Neural cell (in vitro differentiated cells): ENCODE data around the gene RMDN3. TPM values are rescaled to one million over a fixed set of nuclear protein-coding genes. Genes with fewer than 3 reads are reported as not detected.

ENCODE experiments used
- H2AFZ ChIP-seq: fragments of 200-600, 300-800 bp; sonication (generic), shearing (Covaris generic); 2 replicates; pipeline ENCODE4 v1.6.0; 2014; ENCODE audit warnings: low read depth, mild to moderate bottlenecking, antibody characterized with exemption, low read length, moderate library complexity
- H3F3A ChIP-seq: fragments of 200-600 bp; shearing (Covaris generic); 2 replicates; pipeline ENCODE4 v1.6.1; 2016; ENCODE audit warnings: mild to moderate bottlenecking, moderate library complexity, mixed read lengths, antibody characterized with exemption, low read length; ENCODE audit not compliant: insufficient read depth, poor library complexity, severe bottlenecking
- H3K27ac ChIP-seq: fragments of 200-600, 300-800 bp; sonication (generic), shearing (Covaris generic); 2 replicates; pipeline ENCODE4 v1.5.1; 2014; ENCODE audit warnings: mild to moderate bottlenecking, low read length, moderate library complexity
- H3K27me3 ChIP-seq: fragments of 300-800, 200-600 bp; sonication (generic), shearing (Covaris generic); 2 replicates; pipeline ENCODE4 v1.6.0; 2014; ENCODE audit warnings: mild to moderate bottlenecking, low read depth, low read length, moderate library complexity; ENCODE audit not compliant: insufficient read depth
- H3K36me3 ChIP-seq: fragments of 300-800, 200-600 bp; sonication (generic), shearing (Covaris generic); 2 replicates; pipeline ENCODE4 v1.5.1; 2014; ENCODE audit warnings: mild to moderate bottlenecking, antibody characterized with exemption, low read length, moderate library complexity; ENCODE audit not compliant: insufficient read depth
- H3K4me2 ChIP-seq: fragments of 300-800, 200-600 bp; sonication (generic), shearing (Covaris generic); 2 replicates; pipeline ENCODE4 v1.6.0; 2014; ENCODE audit warnings: mild to moderate bottlenecking, low read length
- H3K4me3 ChIP-seq: fragments of 300-800, 200-600 bp; sonication (generic), shearing (Covaris generic); 2 replicates; pipeline ENCODE4 v1.5.1; 2014; ENCODE audit warnings: mild to moderate bottlenecking, low read length, moderate library complexity
- H3K79me2 ChIP-seq: fragments of 200-600 bp; shearing (Covaris generic); replicated peaks from 2 replicates; pipeline ENCODE4 v1.6.0; 2014; ENCODE audit warnings: mild to moderate bottlenecking, low read length, moderate library complexity; ENCODE audit not compliant: insufficient read depth
- H3K9ac ChIP-seq: fragments of 300-800, 200-600 bp; sonication (generic), shearing (Covaris generic); 2 replicates; pipeline ENCODE4 v1.6.1; 2016; ENCODE audit warnings: mild to moderate bottlenecking, low read length, mixed read lengths
- H3K9me2 ChIP-seq: fragments of 200-600 bp; shearing (Covaris generic); 2 replicates; pipeline ENCODE4 v1.6.1; 2016; ENCODE audit warnings: mild to moderate bottlenecking, low read length, mixed read lengths; ENCODE audit not compliant: insufficient read depth
- H3K9me3 ChIP-seq: fragments of 200-600, 300-800 bp; sonication (generic), shearing (Covaris generic); 2 replicates; pipeline ENCODE4 v1.6.1; 2016; ENCODE audit warnings: mild to moderate bottlenecking, mixed run types, low read length, moderate library complexity, mixed read lengths
- H4K20me1 ChIP-seq: fragments of 200-600 bp; shearing (Covaris generic); 2 replicates; pipeline ENCODE4 v1.6.1; 2016; ENCODE audit warnings: mild to moderate bottlenecking, mixed run types; ENCODE audit not compliant: insufficient read depth
- CTCF ChIP-seq: fragments of 450-650 bp; IDR thresholded peaks from 2 replicates; pipeline ENCODE4 v1.5.1; 2014; ENCODE audit warnings: antibody characterized with exemption, mild to moderate bottlenecking, moderate library complexity; ENCODE audit not compliant: poor library complexity, severe bottlenecking
- EP300 ChIP-seq: fragments of 450-650 bp; conservative IDR thresholded peaks from 2 replicates; pipeline ENCODE4 v1.6.1; 2014; ENCODE audit warnings: antibody characterized with exemption, mild to moderate bottlenecking, moderate library complexity; ENCODE audit not compliant: poor library complexity, severe bottlenecking
- EZH2 ChIP-seq: fragments of 200-600, 300-800 bp; shearing (Covaris generic), sonication (generic); IDR thresholded peaks from 2 replicates; pipeline ENCODE4 v1.6.1; 2014; ENCODE audit warnings: antibody characterized with exemption, low read length, borderline replicate concordance, mild to moderate bottlenecking; ENCODE audit not compliant: insufficient read depth, poor library complexity, severe bottlenecking
- MXI1 ChIP-seq: fragments of 450-650 bp; conservative IDR thresholded peaks from 2 replicates; pipeline ENCODE4 v1.6.1; 2014; ENCODE audit warnings: antibody characterized with exemption, mild to moderate bottlenecking; ENCODE audit not compliant: poor library complexity, severe bottlenecking
- POLR2AphosphoS5 ChIP-seq: IDR thresholded peaks from 2 replicates; pipeline ENCODE4 v1.6.1; 2012
- RAD21 ChIP-seq: fragments of 450-650 bp; conservative IDR thresholded peaks from 2 replicates; pipeline ENCODE4 v1.6.1; 2014; ENCODE audit warnings: antibody characterized with exemption, mild to moderate bottlenecking, moderate library complexity
- REST ChIP-seq: IDR thresholded peaks from 2 replicates; pipeline ENCODE4 v1.6.1; 2012; ENCODE audit warnings: borderline replicate concordance
- SMC3 ChIP-seq: fragments of 450-650 bp; conservative IDR thresholded peaks from 2 replicates; pipeline ENCODE4 v1.6.1; 2014; ENCODE audit warnings: antibody characterized with exemption, mild to moderate bottlenecking, moderate library complexity; ENCODE audit not compliant: poor library complexity
- TAF1 ChIP-seq: IDR thresholded peaks from 2 replicates; pipeline ENCODE4 v1.6.1; 2012; ENCODE audit warnings: low read depth
- polyA plus RNA-seq: library from polyadenylated mRNA; depleted of rRNA; stranded (reverse); fragments of >200 nt; gene quantifications from 2 replicates; pipeline ENCODE4 v1.2.3, GENCODE V29; 2014

RMDN3 gene
- polyA plus RNA-seq, 1 donor from 2014 or later, result 24.7 TPM

- H3K27me3 ChIP-seq, result no peaks in the 10 kb centered on the region
- TF ChIP-seq REST, result no peak
- TF ChIP-seq EZH2, result no peak
- TF ChIP-seq TAF1, result no peak
- TF ChIP-seq POLR2AphosphoS5, result no peak
- no peak for TF ChIP-seq MXI1
- TF ChIP-seq SMC3, result no peak
- no peak for TF ChIP-seq EP300
- TF ChIP-seq CTCF, result no peak
- TF ChIP-seq RAD21, result no peak
- no peaks in the 10 kb centered on the region for H4K20me1 ChIP-seq
- peaks cover 12% of the 10 kb centered on the region for H3K79me2 ChIP-seq
- H2AFZ ChIP-seq, result no peak overlapping the region
- H3K36me3 ChIP-seq, result no peaks in the 10 kb centered on the region
- H3K27ac ChIP-seq, result no peak overlapping the region
- no peak overlapping the region for H3K9ac ChIP-seq
- H3K4me3 ChIP-seq, result no peak overlapping the region
- H3K9me3 ChIP-seq, result no peaks in the 10 kb centered on the region
- H3K9me2 ChIP-seq, result no peaks in the 10 kb centered on the region
- H3F3A ChIP-seq, result no peaks in the 10 kb centered on the region
- H3K4me2 ChIP-seq, result no peak overlapping the region
These were observed 1.9 kb upstream of the RMDN3 start for GRCh38 chr15:40756938-40757337.

GRCh38 chr15:40755812-40756208 is 756 bp upstream of the RMDN3 start:
- Histone ChIP-seq H3F3A (no peaks in the 10 kb centered on the region), H3K4me2 (no peak overlapping the region), H3K27ac (no peak overlapping the region), H3K9me2 (no peaks in the 10 kb centered on the region), H3K9ac (peak overlapping the region; percentile 81), H4K20me1 (no peaks in the 10 kb centered on the region), H3K27me3 (no peaks in the 10 kb centered on the region), H3K4me3 (peak overlapping the region; percentile 76), H2AFZ (peak overlapping the region; percentile 22), H3K36me3 (no peaks in the 10 kb centered on the region), H3K79me2 (peaks cover 12% of the 10 kb centered on the region), H3K9me3 (no peaks in the 10 kb centered on the region)
- no peak for TF ChIP-seq CTCF
- no peak for TF ChIP-seq REST
- no peak for TF ChIP-seq POLR2AphosphoS5
- TF ChIP-seq RAD21, result no peak
- no peak for TF ChIP-seq MXI1
- no peak for TF ChIP-seq EZH2
- no peak for TF ChIP-seq EP300
- TF ChIP-seq SMC3, result no peak
- TF ChIP-seq TAF1, result no peak
